ENCODE measurements around the gene ALDH3A2. TPM values are rescaled to one million over a fixed set of nuclear protein-coding genes. Genes with fewer than 3 reads are reported as not detected.
"Not testable (repeated sequence)": the region's sequence is repeated elsewhere in the genome, so short reads cannot be mapped to it uniquely, and the experiment has no call there.

ALDH3A2 gene
- total and polyA plus RNA-seq, 2 donors (not counting 1 experiment from before 2014, with no cell fraction given) = 7.5 to 35.1 TPM

- Histone ChIP-seq H3K9me3 (ENCODE audit: control extremely low read depth in 1 of 3, control insufficient read depth in 2 of 3, insufficient read depth in 1 of 3, low read length in 2 of 3) (no peaks in the 10 kb centered on the region), H3K4me3 (ENCODE audit: control extremely low read depth in 1 of 5, extremely low read depth in 1 of 5, insufficient read depth in 1 of 5, low read depth in 2 of 5, low read length in 4 of 5) (no peak overlapping the region), H3K79me2 (ENCODE audit: control insufficient read depth, insufficient read depth, low read length) (no peaks in the 10 kb centered on the region), H4K20me1 (ENCODE audit: control insufficient read depth, insufficient read depth, low read length, poor library complexity, severe bottlenecking) (no peaks in the 10 kb centered on the region), H3K36me3 (replicated peaks in 1 of 2; ENCODE audit: control extremely low read depth in 1 of 2, control insufficient read depth in 1 of 2, extremely low read depth in 1 of 2, insufficient read depth in 2 of 2, low read length in 1 of 2) (peaks cover 0 to 20% of the 10 kb centered on the region in 2 experiments), H3K27me3 (replicated peaks in 1 of 4; ENCODE audit: control extremely low read depth in 1 of 4, control insufficient read depth in 3 of 4, insufficient read depth in 4 of 4, low read length in 3 of 4) (no peaks in the 10 kb centered on the region), H2AFZ (ENCODE audit: insufficient read depth, low read depth, low read length, poor library complexity, severe bottlenecking) (no peak overlapping the region), H3K27ac (ENCODE audit: low read length in 2 of 2) (no peak overlapping the region), H3K4me2 (replicated peaks; ENCODE audit: low read depth, low read length, poor library complexity, severe bottlenecking) (no peak overlapping the region), H3K9ac (ENCODE audit: low read length) (no peak overlapping the region), H3K4me1 (ENCODE audit: control insufficient read depth in 2 of 2, insufficient read depth in 2 of 2, low read length in 2 of 2) (no peaks in the 10 kb centered on the region)
- Mint-ChIP-seq H3K4me1 (no peaks in the 10 kb centered on the region), H3K4me3 (no peak overlapping the region), H3K27ac (no peak overlapping the region), H3K27me3 (no peaks in the 10 kb centered on the region), H3K9me3 (ENCODE audit: insufficient read depth) (no peaks in the 10 kb centered on the region)
- intact Hi-C loops (cut with micrococcal nuclease) = no loop called here
- no peak for ATAC-seq (ENCODE audit: low read depth)
- WGBS (ENCODE audit: insufficient coverage) = 100% methylated on average over 2 of the region's 4 CpGs
- no peak for DNase-seq
- POLR2A ChIA-PET = no interaction called here
- TF ChIP-seq EZH2 (IDR thresholded peaks at IDR 0.05; ENCODE audit: borderline replicate concordance, insufficient read depth, low read depth, low read length, poor library complexity, severe bottlenecking) = no peak
- TF ChIP-seq CTCF (IDR thresholded peaks at IDR 0.05) = no peak
- CTCF ChIA-PET = interaction anchor here (1.7 kb wide), 1 partner anchor 19 kb away, joined by 3 read pairs; no protein-coding TSS in a partner anchor
Measured at GRCh38 chr17:19664821-19665181, 16.2 kb downstream of the ALDH3A2 start.

- intact Hi-C loops (cut with micrococcal nuclease); H3K4me3 ChIP-seq (ENCODE audit: control extremely low read depth in 1 of 5, extremely low read depth in 1 of 5, insufficient read depth in 1 of 5, low read depth in 2 of 5, low read length in 4 of 5); H3K4me3 Mint-ChIP-seq; H3K27me3 ChIP-seq (replicated peaks in 1 of 4; ENCODE audit: control extremely low read depth in 1 of 4, control insufficient read depth in 3 of 4, insufficient read depth in 4 of 4, low read length in 3 of 4); H3K27ac Mint-ChIP-seq; H3K27me3 Mint-ChIP-seq; H3K9ac ChIP-seq (ENCODE audit: low read length); H4K20me1 ChIP-seq (ENCODE audit: control insufficient read depth, insufficient read depth, low read length, poor library complexity, severe bottlenecking); CTCF ChIA-PET; H3K4me2 ChIP-seq (replicated peaks; ENCODE audit: low read depth, low read length, poor library complexity, severe bottlenecking); ATAC-seq (ENCODE audit: low read depth); H3K27ac ChIP-seq (ENCODE audit: low read length in 2 of 2); H3K79me2 ChIP-seq (ENCODE audit: control insufficient read depth, insufficient read depth, low read length); H3K9me3 Mint-ChIP-seq (ENCODE audit: insufficient read depth); H3K9me3 ChIP-seq (ENCODE audit: control extremely low read depth in 1 of 3, control insufficient read depth in 2 of 3, insufficient read depth in 1 of 3, low read length in 2 of 3); H2AFZ ChIP-seq (ENCODE audit: insufficient read depth, low read depth, low read length, poor library complexity, severe bottlenecking); DNase-seq; POLR2A ChIA-PET: not testable (repeated sequence)
- peaks cover 9 to 15% of the 10 kb centered on the region in 2 donors for H3K4me1 ChIP-seq (ENCODE audit: control insufficient read depth in 2 of 2, insufficient read depth in 2 of 2, low read length in 2 of 2)
- peaks cover 0 to 11% of the 10 kb centered on the region in 2 experiments for H3K36me3 ChIP-seq (replicated peaks in 1 of 2; ENCODE audit: control extremely low read depth in 1 of 2, control insufficient read depth in 1 of 2, extremely low read depth in 1 of 2, insufficient read depth in 2 of 2, low read length in 1 of 2)
- 92% methylated on average over 5 of the region's 7 CpGs for WGBS (ENCODE audit: insufficient coverage)
- peaks cover 18% of the 10 kb centered on the region for H3K4me1 Mint-ChIP-seq
Measured at GRCh38 chr17:19669680-19670079, 21.1 kb downstream of the ALDH3A2 start.
